IPS-18c (cell line): ENCODE results near the gene TPD52L1.
A peak's percentile ranks its signal among the peaks of the same experiment; 100 is the strongest.

ENCODE experiments used
- H3K4me3 ChIP-seq: 2 replicates; pipeline ENCODE4 v1.7.0; 2013; ENCODE audit warnings: low read depth, mild to moderate bottlenecking, low read length, moderate library complexity; ENCODE audit not compliant: insufficient read depth
- H3K9me3 ChIP-seq: one replicate; pipeline ENCODE4 v1.6.1; 2013; ENCODE audit warnings: mild to moderate bottlenecking, low read length, moderate library complexity; ENCODE audit not compliant: control insufficient read depth, insufficient read depth

Gene TPD52L1

GRCh38 chr6:125296471-125296870 lies 142.9 kb downstream of the TPD52L1 start:
- H3K9me3 ChIP-seq, result no peaks in the 10 kb centered on the region
- no peak overlapping the region for H3K4me3 ChIP-seq

DNA sequence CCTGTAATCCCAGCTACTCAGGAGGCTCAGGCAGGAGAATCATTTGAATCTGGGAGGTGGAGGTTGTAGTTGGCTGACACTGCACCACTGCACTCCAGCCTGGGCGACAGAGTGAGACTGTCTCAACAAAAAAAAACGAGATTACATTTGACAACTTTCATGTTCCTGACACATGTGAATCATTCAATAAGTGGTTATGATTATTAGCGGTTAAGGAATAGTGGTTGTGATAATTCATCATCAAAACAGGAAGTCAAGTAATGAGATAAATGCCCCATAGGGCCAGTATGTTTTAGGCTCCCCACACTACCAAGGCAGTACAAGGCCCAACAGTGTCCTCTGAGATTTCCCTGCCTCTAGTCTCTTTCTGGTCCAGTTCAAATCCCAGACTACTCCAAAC lies 145.7 kb downstream of the TPD52L1 start:
- Histone ChIP-seq H3K4me3 (no peak overlapping the region), H3K9me3 (no peaks in the 10 kb centered on the region)

DNA sequence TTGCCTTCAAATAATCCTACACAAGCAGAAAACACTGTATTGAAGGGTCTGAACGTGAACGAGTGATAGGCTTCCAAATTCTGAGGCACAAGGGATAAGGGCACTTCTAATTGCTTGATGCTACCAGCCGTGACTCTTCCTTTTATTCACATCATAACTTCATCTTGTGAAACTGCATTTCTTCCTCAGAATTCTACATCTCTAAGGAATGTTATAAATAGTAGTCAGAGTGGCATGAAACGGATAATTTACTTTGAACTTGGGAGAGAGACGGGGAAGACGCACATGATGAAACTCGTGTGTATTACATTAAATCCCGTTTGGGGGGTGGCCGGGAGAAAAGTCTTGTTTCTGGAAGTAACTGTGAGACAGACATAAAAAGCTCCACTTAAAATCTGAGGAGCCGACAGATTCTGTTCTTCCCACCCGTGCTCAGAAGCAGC lies 147.4 kb downstream of the TPD52L1 start:
- H3K9me3 ChIP-seq, result no peaks in the 10 kb centered on the region

DNA sequence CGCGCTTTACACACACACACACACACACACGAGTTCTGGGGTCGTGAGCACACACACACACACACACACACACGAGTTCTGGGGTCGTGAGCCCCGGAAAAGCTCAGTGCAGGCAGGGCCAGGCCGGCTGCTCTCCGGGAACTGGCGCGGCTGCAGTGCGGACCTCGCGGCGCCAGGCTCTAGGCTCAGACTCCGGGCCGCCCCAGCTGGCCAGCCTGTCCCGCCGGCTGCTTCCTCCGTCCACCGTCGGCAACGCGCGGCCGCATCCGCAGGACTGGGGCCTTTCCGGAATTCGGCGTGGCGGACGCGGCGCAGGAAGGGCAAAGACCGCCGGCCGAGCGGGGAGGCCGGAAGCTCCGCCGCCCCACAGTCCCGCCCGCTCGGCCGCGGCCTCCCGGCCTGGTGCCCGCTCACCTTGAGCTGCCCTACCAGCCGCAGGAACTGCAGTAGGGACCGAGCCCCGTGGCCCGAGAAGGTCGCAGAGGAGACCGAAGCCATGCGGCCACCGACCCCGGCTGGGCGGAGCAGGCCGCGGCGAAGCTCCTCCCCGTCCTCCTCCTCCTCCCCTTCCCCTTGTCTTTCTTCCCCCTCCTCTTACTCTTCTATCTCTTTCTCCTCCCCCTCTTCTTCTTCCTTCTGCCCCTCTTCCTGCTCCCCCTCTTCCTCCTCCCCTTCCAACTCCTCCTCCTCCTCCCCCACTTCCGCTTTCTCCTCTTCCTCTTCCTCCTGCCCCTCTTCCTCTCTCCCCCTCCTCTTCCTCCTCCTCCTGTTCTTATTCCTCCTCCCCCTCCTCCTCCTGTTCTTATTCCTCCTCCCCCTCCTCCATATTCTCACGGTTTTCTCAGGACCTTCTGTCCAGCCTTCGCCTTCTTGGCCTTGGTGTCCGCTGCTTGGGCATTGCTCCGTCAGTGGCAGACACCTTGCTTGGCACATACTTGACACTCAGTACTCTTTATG lies 148.1 kb downstream of the TPD52L1 start, which contains the start of gene HDDC2:
Gene HDDC2 (minus strand): TSS at position 533 of the 957 bp plus-strand sequence. CDS start 35 bp downstream, at position 498.
- Histone ChIP-seq H3K4me3 (peak within 1 kb of the TSS; percentile 86), H3K9me3 (no peaks in the 10 kb centered on the region)

More for the DNA sequence above, 147.4 kb downstream of the TPD52L1 start:
- H3K4me3 ChIP-seq, result peak overlapping the region; percentile 86

- Histone ChIP-seq H3K9me3 (no peaks in the 10 kb centered on the region), H3K4me3 (no peak overlapping the region)
These were observed 149.4 kb downstream of the TPD52L1 start for GRCh38 chr6:125302840-125303511.

DNA sequence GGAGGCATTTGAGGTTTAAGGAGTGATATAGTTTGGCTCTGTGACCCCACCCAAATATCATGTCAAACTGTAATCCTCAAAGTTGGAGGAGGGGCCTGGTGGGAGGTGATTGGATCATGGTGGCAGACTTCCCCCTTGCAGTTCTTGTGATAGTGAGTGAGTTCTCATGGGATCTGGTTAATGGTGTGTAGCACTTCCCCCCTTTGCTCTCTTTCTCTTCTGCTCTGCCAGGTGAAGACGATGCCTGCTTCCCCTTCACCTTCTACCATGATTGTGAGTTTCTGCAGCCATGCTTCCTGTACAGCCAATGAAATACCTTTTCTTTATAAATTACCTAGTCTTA lies 149.9 kb downstream of the TPD52L1 start:
- no peaks in the 10 kb centered on the region for H3K9me3 ChIP-seq
- no peak overlapping the region for H3K4me3 ChIP-seq

DNA sequence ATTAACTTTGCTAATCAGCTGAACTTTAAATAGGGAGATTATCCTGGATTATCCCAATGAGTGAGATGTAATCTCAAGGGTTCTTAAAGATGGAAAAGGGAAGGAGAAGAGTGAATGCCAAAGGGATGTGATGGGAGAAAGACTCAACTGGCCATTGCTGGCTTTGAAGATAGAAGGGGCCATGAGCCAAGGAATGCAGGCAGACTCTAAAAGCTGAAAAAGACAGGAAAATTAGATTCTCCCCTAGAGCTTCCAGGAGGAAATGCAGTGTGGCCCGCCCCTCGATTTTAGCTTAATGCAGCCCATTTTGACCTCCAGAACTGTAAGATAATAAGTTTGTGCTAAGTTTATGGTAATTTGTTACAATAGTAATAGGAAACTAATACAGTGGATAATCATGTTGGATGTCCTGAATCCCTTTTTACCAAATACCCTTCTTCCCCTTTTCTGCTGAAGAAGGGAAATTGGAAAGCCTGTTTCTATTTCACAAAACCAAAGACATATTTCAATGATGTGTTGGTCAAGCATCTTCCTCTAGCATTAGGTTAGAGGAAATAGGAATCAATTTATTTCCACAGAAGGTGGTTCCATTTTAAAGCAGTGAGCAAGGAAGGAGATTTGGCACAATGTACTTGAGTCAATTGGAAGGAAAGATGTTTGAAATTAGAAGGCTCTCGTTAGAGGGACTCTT lies 151.5 kb downstream of the TPD52L1 start:
- Histone ChIP-seq H3K9me3 (no peaks in the 10 kb centered on the region), H3K4me3 (no peak overlapping the region)

- Histone ChIP-seq H3K4me3 (no peak overlapping the region), H3K9me3 (no peaks in the 10 kb centered on the region)
These were observed 153.2 kb downstream of the TPD52L1 start for GRCh38 chr6:125306756-125307149.

- no peak overlapping the region for H3K4me3 ChIP-seq
- no peaks in the 10 kb centered on the region for H3K9me3 ChIP-seq
These were observed 153.7 kb downstream of the TPD52L1 start for GRCh38 chr6:125307150-125307838.

- no peak overlapping the region for H3K4me3 ChIP-seq
- H3K9me3 ChIP-seq, result no peaks in the 10 kb centered on the region
These were observed 154.5 kb downstream of the TPD52L1 start for GRCh38 chr6:125307964-125308615.

- Histone ChIP-seq H3K4me3 (no peak overlapping the region), H3K9me3 (no peaks in the 10 kb centered on the region)
These were observed 157.5 kb downstream of the TPD52L1 start for GRCh38 chr6:125310994-125311649.

DNA sequence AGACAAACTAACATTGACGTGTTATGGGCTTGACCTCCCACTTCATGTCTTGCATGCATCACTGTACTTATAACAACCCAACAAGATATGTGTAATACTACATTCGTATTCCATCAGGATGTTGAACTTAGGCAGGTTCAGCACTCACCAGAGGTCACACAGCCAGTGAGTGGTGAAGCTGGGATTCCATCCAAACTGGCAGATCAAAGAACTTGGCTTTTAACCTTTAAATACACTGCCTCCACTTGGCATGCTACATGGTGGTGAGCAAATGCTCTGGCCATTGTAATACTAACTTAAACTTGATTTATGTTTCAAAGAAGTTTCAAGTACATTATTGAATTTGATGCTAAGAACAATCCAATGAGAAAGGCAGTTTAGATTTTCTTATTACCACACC lies 158.9 kb downstream of the TPD52L1 start:
- no peak overlapping the region for H3K4me3 ChIP-seq
- H3K9me3 ChIP-seq, result no peaks in the 10 kb centered on the region

GRCh38 chr6:125312950-125313349 lies 159.4 kb downstream of the TPD52L1 start:
- no peaks in the 10 kb centered on the region for H3K9me3 ChIP-seq
- H3K4me3 ChIP-seq, result no peak overlapping the region
